G401 (cell line): ENCODE measurements around the gene CARMIL3. TPM values are rescaled to one million over a fixed set of nuclear protein-coding genes. Genes with fewer than 3 reads are reported as not detected.
"Not testable (repeated sequence)": the region's sequence is repeated elsewhere in the genome, so short reads cannot be mapped to it uniquely, and the experiment has no call there.

Source experiments
- DNase-seq: peaks from one replicate; pipeline ENCODE4 v3.0.0-alpha.2; 2015; ENCODE audit warnings: low spot score
- in situ Hi-C: cut with HindIII; loops from 2 replicates; pipeline ENCODE4 v1.10.0; 2016; ENCODE audit warnings: low sequenced_read_pairs, mixed read lengths
- total RNA-seq: library from RNA; depleted of rRNA; stranded (reverse); fragments of >200 nt; shearing (Covaris generic); gene quantifications from 2 replicates; pipeline ENCODE4 v1.2.3, GENCODE V29; 2014

The CARMIL3 gene
- total RNA-seq, 1 experiment from 2014 or later, result 1.6 TPM

GRCh38 chr14:24036169-24036962 lies 15.4 kb upstream of the CARMIL3 start:
- in situ Hi-C loops, result no loop called here
- peak; percentile 67 for DNase-seq

GRCh38 chr14:24036963-24037657 lies 14.7 kb upstream of the CARMIL3 start:
- DNase-seq, in situ Hi-C loops: not testable (repeated sequence)

GRCh38 chr14:24037658-24038037 lies 14.2 kb upstream of the CARMIL3 start:
- in situ Hi-C loops, result no loop called here
- DNase-seq, result peak; percentile 68

GRCh38 chr14:24038686-24039085 lies 13.1 kb upstream of the CARMIL3 start:
- DNase-seq, result no peak
- in situ Hi-C loops, result no loop called here

- in situ Hi-C loops, result no loop called here
Measured at GRCh38 chr14:24040692-24041091, 11.1 kb upstream of the CARMIL3 start.

GRCh38 chr14:24042746-24043145 lies 9.1 kb upstream of the CARMIL3 start:
- in situ Hi-C loops, result no loop called here
- peak; percentile 24 for DNase-seq

More at GRCh38 chr14:24040692-24041091, 11.1 kb upstream of the CARMIL3 start:
- no peak for DNase-seq

- in situ Hi-C loops, DNase-seq: not testable (repeated sequence)
Measured at GRCh38 chr14:24049002-24049401, 2.8 kb upstream of the CARMIL3 start.

GRCh38 chr14:24050753-24051152 lies 1.1 kb upstream of the CARMIL3 start:
- peak; percentile 20 for DNase-seq
- in situ Hi-C loops, result not testable (repeated sequence)

GRCh38 chr14:24051176-24051788 lies 527 bp upstream of the CARMIL3 start:
- in situ Hi-C loops, result no loop called here
- peak; percentile 59 for DNase-seq

- in situ Hi-C loops, result no loop called here
- DNase-seq, result peak; percentile 12
Measured at GRCh38 chr14:24052656-24053547, 1.1 kb downstream of the CARMIL3 start.

GRCh38 chr14:24053548-24054323 lies 1.9 kb downstream of the CARMIL3 start:
- DNase-seq, result peak; percentile 21
- in situ Hi-C loops, result no loop called here

- in situ Hi-C loops, result no loop called here
- no peak for DNase-seq
Measured at GRCh38 chr14:24054324-24054641, 2.5 kb downstream of the CARMIL3 start.

- in situ Hi-C loops, result no loop called here
- DNase-seq, result no peak
Measured at GRCh38 chr14:24054646-24055045, 2.8 kb downstream of the CARMIL3 start.

GRCh38 chr14:24055971-24056799 lies 4.4 kb downstream of the CARMIL3 start:
- DNase-seq, result no peak

GRCh38 chr14:24056800-24057184 lies 5.0 kb downstream of the CARMIL3 start:
- no peak for DNase-seq
- in situ Hi-C loops, result no loop called here

More at GRCh38 chr14:24055971-24056799, 4.4 kb downstream of the CARMIL3 start:
- in situ Hi-C loops, result no loop called here

GRCh38 chr14:24057271-24057670 lies 5.5 kb downstream of the CARMIL3 start:
- in situ Hi-C loops, result no loop called here
- DNase-seq, result no peak

- DNase-seq, result no peak
- in situ Hi-C loops, result no loop called here
Measured at GRCh38 chr14:24057867-24058259, 6.1 kb downstream of the CARMIL3 start.
